Heart left ventricle (tissue), 16 donors: ENCODE results near the gene FLNB. TPM values are rescaled to one million over a fixed set of nuclear protein-coding genes. Genes with fewer than 3 reads are reported as not detected.
"Not testable (repeated sequence)": the region's sequence is repeated elsewhere in the genome, so short reads cannot be mapped to it uniquely, and the experiment has no call there.

ENCODE experiments used
- ATAC-seq, 4 donors: fragments of 200-7000 bp; cut with Tn5 transposase; one replicate each; pipeline ENCODE4 v1.9.1; 2020 to 2022; ENCODE audit warnings: moderate library complexity in 4 of 4, mild to moderate bottlenecking in 3 of 4, moderate number of reproducible peaks in 1 of 4
- DNase-seq, 5 donors: peaks; one replicate each; pipeline ENCODE4 v3.0.0-alpha.2; 2020
- H3K27ac ChIP-seq, 12 donors: fragments of 200-600 bp; sonication (generic) in 4 of 12; one replicate each; pipeline versions ENCODE4 v1.5.0 to v1.8.0; 2016 to 2022; ENCODE audit warnings: mild to moderate bottlenecking in 2 of 12
- H3K27me3 ChIP-seq, 9 donors: fragments of 200-600 bp; sonication (generic) in 2 of 9; one replicate each; pipeline versions ENCODE4 v1.5.1 to v1.8.0; 2016 to 2022; ENCODE audit warnings: mild to moderate bottlenecking in 3 of 9
- H3K36me3 ChIP-seq, 9 donors: fragments of 200-600 bp; sonication (generic) in 2 of 9; one replicate each; pipeline versions ENCODE4 v1.5.0 to v1.8.0; 2018 to 2022; ENCODE audit warnings: mild to moderate bottlenecking in 2 of 9
- H3K4me1 ChIP-seq, 12 donors: fragments of 200-600 bp; sonication (generic) in 4 of 12; one replicate each; pipeline versions ENCODE4 v1.5.0 to v1.8.0; 2016 to 2022; ENCODE audit warnings: mild to moderate bottlenecking in 3 of 12
- H3K4me3 ChIP-seq, 12 donors: fragments of 200-600 bp; sonication (generic) in 4 of 12; one replicate each; pipeline versions ENCODE4 v1.5.0 to v1.8.0; 2017 to 2022; ENCODE audit warnings: mild to moderate bottlenecking in 9 of 12, moderate library complexity in 4 of 12
- H3K9me3 ChIP-seq, 12 donors: fragments of 200-600 bp; sonication (generic) in 4 of 12; one replicate each; pipeline versions ENCODE4 v1.5.0 to v1.8.0; 2016 to 2022; ENCODE audit warnings: mild to moderate bottlenecking in 1 of 12
- POLR2A ChIP-seq, 2 donors: fragments of 450-650 bp; IDR thresholded peaks; one replicate each; pipeline ENCODE4 v1.6.1; 2017; ENCODE audit warnings: antibody characterized with exemption in 2 of 2, mild to moderate bottlenecking in 2 of 2, moderate library complexity in 2 of 2
- WGBS, 4 donors: extraction: QIAGEN DNeasy Blood & Tissue Kit in 2 of 4; methylation state at CpG; one replicate each; pipeline versions ENCODE4 v1.1.5 to v1.1.7; 2013 to 2018; 5-methylcytosine and 5-hydroxymethylcytosine counted together
- intact Hi-C, 10 donors: fragments of 100-400 bp; cut with DNase I; formaldehyde crosslinking; loops; one replicate each; pipeline versions ENCODE4 v1.11.1 to v1.14.2; 2022
- polyA plus RNA-seq, 2 donors: library from polyadenylated mRNA; stranded (reverse); fragments of 200-250 nt; gene quantifications; one replicate each; pipeline ENCODE4 v1.2.3, GENCODE V29; 2013
- total RNA-seq, 9 donors: library from RNA; depleted of rRNA in 2 of 9; stranded (reverse); fragments of >200 nt in 2 of 9; fragmentation: NEBNext Ultra II Directional in 3 of 9; extraction: Animal tissue kit (Norgen Biotek cat#: 25700) in 3 of 9; gene quantifications; one replicate each; pipeline versions ENCODE4 v1.1.0 to v1.2.4, GENCODE V29; 2016 to 2023
- TF ChIP-seq, protein P1 (sequence below), 12 donors: fragments of 200-600 bp; sonication (generic) in 4 of 12; IDR thresholded peaks; one replicate each; pipeline versions ENCODE4 v1.5.0 to v1.8.0; 2018 to 2022; ENCODE audit warnings: antibody characterized with exemption in 12 of 12, mild to moderate bottlenecking in 5 of 12
- donor health status: ischemic (EF 13 %, LVEDD 7.1; RV severe dilation, severe dysfunction).
- donor health status: healthy with polysubstance abuse.
- donor health status: DM: no; HTN: yes; CAD: no.
- donor health status: DM: no; HTN: no; CAD: no.
- donor health status: ischemic (EF 25% LVEDD 6.9; RV normal size, moderate dysfunction).
- donor health status: ischemic (EF 25% LVEDD 5.7; RV mildly dilated, moderate dysfunction).
- donor health status: healthy.
- donor health status: DM: yes; HTN: yes; CAD: no.
- donor health status: ischemic (EF 35%, LVEDD 5.7; RV mildly dilated, moderate dysfunction).
- donor health status: nonischemic (EF 11% LVEDD 7.7; RV severe dilation, severe dysfunction).
- donor health status: DM: yes; HTN: yes; CAD: no.
- donor health status: PGD.
- donor health status: ischemic (EF 29% LVEDD 5.4; RV normal size, mild dysfunction).
- donor health status: nonischemic (EF 23%, LVEDD 6.1; RV moderate dilation, normal function).

The FLNB gene
- total and polyA plus RNA-seq, 11 donors, result 30.5 to 75.6 (median 40.6) TPM

DNA sequence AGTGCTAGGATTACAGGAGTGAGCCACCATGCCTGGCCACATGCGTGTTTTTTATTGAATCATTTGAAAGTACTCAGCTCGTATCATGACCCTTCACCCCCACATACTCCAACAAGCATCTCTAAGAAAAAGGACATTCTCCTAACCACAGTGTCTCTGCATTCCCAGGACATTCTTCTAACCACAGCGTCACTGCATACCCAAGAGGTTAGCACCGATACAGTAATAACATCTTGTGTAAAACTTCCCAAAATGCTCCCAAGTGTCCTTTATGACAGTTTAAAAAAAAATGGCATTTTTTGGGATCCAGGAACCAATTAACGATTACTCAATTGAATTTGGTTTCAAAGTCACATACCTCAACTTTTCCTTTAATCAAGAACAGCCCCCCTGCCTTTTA, 39.6 kb downstream of the FLNB start:
- no peaks in the 10 kb centered on the region for H3K9me3 ChIP-seq
- 78 to 83% (median 79%) methylated on average over 5 of the region's 5 CpGs for WGBS, 4 donors
- H3K27ac ChIP-seq, result peak overlapping the region; percentile 11 to 87 (median 76)
- TF ChIP-seq, protein P1, sequence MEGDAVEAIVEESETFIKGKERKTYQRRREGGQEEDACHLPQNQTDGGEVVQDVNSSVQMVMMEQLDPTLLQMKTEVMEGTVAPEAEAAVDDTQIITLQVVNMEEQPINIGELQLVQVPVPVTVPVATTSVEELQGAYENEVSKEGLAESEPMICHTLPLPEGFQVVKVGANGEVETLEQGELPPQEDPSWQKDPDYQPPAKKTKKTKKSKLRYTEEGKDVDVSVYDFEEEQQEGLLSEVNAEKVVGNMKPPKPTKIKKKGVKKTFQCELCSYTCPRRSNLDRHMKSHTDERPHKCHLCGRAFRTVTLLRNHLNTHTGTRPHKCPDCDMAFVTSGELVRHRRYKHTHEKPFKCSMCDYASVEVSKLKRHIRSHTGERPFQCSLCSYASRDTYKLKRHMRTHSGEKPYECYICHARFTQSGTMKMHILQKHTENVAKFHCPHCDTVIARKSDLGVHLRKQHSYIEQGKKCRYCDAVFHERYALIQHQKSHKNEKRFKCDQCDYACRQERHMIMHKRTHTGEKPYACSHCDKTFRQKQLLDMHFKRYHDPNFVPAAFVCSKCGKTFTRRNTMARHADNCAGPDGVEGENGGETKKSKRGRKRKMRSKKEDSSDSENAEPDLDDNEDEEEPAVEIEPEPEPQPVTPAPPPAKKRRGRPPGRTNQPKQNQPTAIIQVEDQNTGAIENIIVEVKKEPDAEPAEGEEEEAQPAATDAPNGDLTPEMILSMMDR (IDR thresholded peaks at IDR 0.05), result no peak
- TF ChIP-seq POLR2A (IDR thresholded peaks at IDR 0.05), result no peak
- peaks cover 0 to 85% (median 59%) of the 10 kb centered on the region in 12 donors for H3K4me1 ChIP-seq
- no peak for ATAC-seq
- H3K27me3 ChIP-seq, result no peaks in the 10 kb centered on the region
- intact Hi-C loops, result loop anchor here in 1 of 10 donors (5.0 kb wide), 1 partner anchor 36 kb away; no protein-coding TSS in a partner anchor
- DNase-seq, result no peak
- no peak overlapping the region for H3K4me3 ChIP-seq
- no peaks in the 10 kb centered on the region for H3K36me3 ChIP-seq

DNA sequence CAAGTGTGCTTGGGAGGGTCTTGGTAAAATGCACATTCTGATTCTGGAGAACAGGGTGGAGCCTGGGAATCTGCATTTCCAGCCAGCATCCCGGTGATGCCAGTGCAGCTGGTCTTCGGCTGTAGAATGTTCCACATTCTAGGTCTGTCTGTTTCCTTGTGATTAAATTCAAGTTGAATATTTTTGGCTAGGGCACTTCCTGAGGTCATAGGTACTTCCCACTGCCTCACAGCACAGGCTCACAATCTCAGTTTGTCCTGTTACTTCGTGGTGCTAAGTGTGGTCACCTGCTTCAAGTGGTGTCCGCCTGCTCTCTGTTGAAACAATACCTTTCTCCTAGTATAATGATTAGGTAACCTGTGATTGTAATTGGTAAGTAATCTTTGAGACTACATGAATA, 40.1 kb downstream of the FLNB start:
- peak in 3 of 5 donors; percentile 33 to 46 (median 35) for DNase-seq
- Histone ChIP-seq H3K27ac (peak overlapping the region; percentile 11 to 87 (median 76)), H3K9me3 (no peaks in the 10 kb centered on the region), H3K4me1 (peaks cover 0 to 87% (median 61%) of the 10 kb centered on the region in 12 donors), H3K4me3 (no peak overlapping the region), H3K27me3 (no peaks in the 10 kb centered on the region), H3K36me3 (no peaks in the 10 kb centered on the region)
- intact Hi-C loops, result loop anchor here in 1 of 10 donors (5.0 kb wide), 1 partner anchor 36 kb away; no protein-coding TSS in a partner anchor
- TF ChIP-seq, protein P1 (IDR thresholded peaks at IDR 0.05), result no peak
- TF ChIP-seq POLR2A (IDR thresholded peaks at IDR 0.05), result no peak
- WGBS, 4 donors, result 21 to 33% (median 27%) methylated on average over 4 of the region's 4 CpGs
- ATAC-seq, result peak; percentile 7 to 60 (median 33)

DNA sequence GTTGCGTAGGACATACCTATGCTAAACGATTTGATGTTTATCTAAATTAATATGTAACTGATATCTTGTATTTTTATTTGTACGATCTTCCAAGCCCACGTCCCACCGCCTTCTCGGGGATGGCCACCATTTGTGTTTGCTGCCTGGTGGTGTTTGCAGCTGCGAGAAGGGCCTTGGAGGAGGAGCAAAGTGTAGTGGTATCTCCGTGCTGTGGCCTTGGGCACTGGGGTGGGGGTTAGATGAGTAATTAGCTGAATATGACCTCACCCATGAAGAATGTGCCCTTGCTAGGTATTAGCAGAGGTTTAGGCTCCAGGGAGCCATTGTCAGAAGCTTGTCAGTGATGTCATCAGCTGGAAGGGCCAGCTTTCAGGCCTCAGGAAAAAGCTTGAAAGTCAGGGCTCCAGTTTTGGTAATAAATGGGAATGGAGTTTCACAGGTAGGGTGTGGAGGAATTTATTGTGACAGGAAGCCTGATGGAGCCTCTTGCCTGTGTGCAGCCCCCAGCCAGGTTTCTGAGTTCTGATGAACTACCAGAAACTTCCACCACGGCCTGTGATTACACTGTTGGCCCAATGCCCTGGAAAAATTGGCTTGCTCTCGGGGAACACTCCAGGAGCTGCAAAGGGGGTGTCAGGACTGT, 41.0 kb downstream of the FLNB start:
- peak in 4 of 5 donors; percentile 51 to 70 (median 68) for DNase-seq
- H3K27me3 ChIP-seq, result no peaks in the 10 kb centered on the region
- H3K27ac ChIP-seq, result peak overlapping the region; percentile 11 to 87 (median 76)
- 45 to 51% (median 48%) methylated on average over 10 of the region's 10 CpGs for WGBS, 4 donors
- H3K36me3 ChIP-seq, result no peaks in the 10 kb centered on the region
- H3K9me3 ChIP-seq, result no peaks in the 10 kb centered on the region
- peak; percentile 63 to 90 (median 74) for ATAC-seq
- H3K4me1 ChIP-seq, result peaks cover 0 to 84% (median 56%) of the 10 kb centered on the region in 12 donors
- no peak overlapping the region for H3K4me3 ChIP-seq
- intact Hi-C loops, result loop anchor here in 1 of 10 donors (5.0 kb wide), 1 partner anchor 37 kb away; no protein-coding TSS in a partner anchor
- TF ChIP-seq, protein P1 (IDR thresholded peaks at IDR 0.05), result no peak
- TF ChIP-seq POLR2A (IDR thresholded peaks at IDR 0.05), result no peak

DNA sequence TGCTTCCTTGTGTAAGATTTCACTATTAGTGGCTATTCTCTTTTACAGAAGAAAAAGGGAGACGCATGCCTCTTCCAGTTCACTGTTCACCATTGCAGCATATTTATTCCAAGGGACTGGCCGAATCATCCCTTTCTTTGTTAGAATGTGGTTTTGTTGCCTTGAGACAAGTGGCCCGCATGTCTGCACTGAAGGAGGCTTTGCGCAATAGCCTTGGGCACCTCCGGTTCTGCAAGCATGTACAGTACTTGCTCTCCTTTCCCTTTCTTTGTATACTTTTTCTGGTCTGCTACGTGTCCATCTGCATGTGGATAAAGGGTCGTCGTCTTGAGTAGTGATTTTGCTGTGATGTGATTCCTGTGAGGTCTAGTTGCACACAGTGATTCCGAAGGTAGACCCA, 43.0 kb downstream of the FLNB start:
- H3K9me3 ChIP-seq, result no peaks in the 10 kb centered on the region
- ATAC-seq (no peak), DNase-seq (no peak)
- intact Hi-C loops, result loop anchor here in 2 of 10 donors (5.0 kb wide), 2 partner anchors 39 to 44 kb away; partner anchors contain the start of gene FLNB (in 1 of the 2)
- peak overlapping the region in 7 of 12 donors; percentile 68 to 87 (median 81) for H3K27ac ChIP-seq
- no peak overlapping the region for H3K4me3 ChIP-seq
- H3K27me3 ChIP-seq, result no peaks in the 10 kb centered on the region
- peaks cover 0 to under 1% (median 0%) of the 10 kb centered on the region in 9 donors for H3K36me3 ChIP-seq
- peaks cover 0 to 65% (median 46%) of the 10 kb centered on the region in 12 donors for H3K4me1 ChIP-seq
- TF ChIP-seq, protein P1 (IDR thresholded peaks at IDR 0.05), result no peak
- no peak for TF ChIP-seq POLR2A (IDR thresholded peaks at IDR 0.05)
- 87 to 91% (median 89%) methylated on average over 9 of the region's 9 CpGs for WGBS, 4 donors

DNA sequence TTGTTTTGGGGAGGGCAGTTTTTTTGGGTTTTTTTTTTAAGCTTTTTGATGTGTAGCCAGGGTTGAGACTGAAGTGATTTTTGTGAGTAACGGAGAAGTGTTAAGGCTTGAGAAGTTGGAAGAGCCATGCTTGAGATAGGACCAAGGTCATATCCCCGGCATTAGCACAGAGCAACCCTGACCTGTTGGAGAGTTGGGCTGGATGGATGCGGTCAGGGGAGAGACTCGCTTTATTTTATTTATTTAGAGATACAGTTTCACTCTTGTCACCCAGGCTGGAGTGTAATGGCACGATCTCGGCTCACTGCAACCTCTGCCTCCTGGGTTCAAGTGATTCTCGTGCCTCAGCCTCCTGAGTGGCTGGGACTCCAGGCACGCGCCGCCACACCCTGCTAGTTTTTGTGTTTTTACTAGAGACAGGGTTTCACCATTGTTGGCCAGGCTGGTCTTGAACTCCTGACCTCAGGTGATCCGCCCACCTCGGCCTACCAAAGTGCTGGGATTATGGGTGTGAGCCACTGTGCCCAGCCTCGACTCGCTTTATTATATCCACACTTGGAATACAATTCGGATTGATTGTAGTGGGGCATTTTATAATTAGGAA, 43.5 kb downstream of the FLNB start:
- not testable (repeated sequence) for H3K36me3 ChIP-seq, DNase-seq, H3K4me3 ChIP-seq, ATAC-seq, H3K9me3 ChIP-seq, H3K27me3 ChIP-seq
- 85 to 91% (median 89%) methylated on average over 15 of the region's 15 CpGs for WGBS, 4 donors
- peak overlapping the region in 11 of 12 donors; percentile 14 to 82 (median 68) for H3K27ac ChIP-seq
- peaks cover 0 to 65% (median 46%) of the 10 kb centered on the region in 12 donors for H3K4me1 ChIP-seq
- intact Hi-C loops, result loop anchor here in 2 of 10 donors (5.0 kb wide), 2 partner anchors 39 to 44 kb away; partner anchors contain the start of gene FLNB (in 1 of the 2)
